Urinary bladder (tissue), 4 donors: ENCODE measurements around the gene NAGA. TPM values are rescaled to one million over a fixed set of nuclear protein-coding genes. Genes with fewer than 3 reads are reported as not detected.

ENCODE experiments used
- DNase-seq: peaks from one replicate; pipeline ENCODE4 v3.0.0-alpha.2; 2015; ENCODE audit errors: extremely low spot score
- H3K27ac ChIP-seq: one replicate; pipeline ENCODE4 v1.5.1; 2013; ENCODE audit warnings: low read depth, mild to moderate bottlenecking, moderate library complexity
- H3K36me3 ChIP-seq: one replicate; pipeline ENCODE4 v1.6.1; 2013; ENCODE audit warnings: mild to moderate bottlenecking, moderate library complexity; ENCODE audit not compliant: insufficient read depth
- H3K4me1 ChIP-seq: one replicate; pipeline ENCODE4 v1.6.1; 2013; ENCODE audit warnings: mild to moderate bottlenecking, moderate library complexity; ENCODE audit not compliant: insufficient read depth
- H3K4me3 ChIP-seq: one replicate; pipeline ENCODE4 v1.5.1; 2013; ENCODE audit warnings: low read depth, low read length
- WGBS: extraction: QIAGEN DNeasy Blood & Tissue Kit; methylation state at CpG from one replicate; pipeline ENCODE4 v1.1.7; 2013; 5-methylcytosine and 5-hydroxymethylcytosine counted together
- polyA plus RNA-seq: library from polyadenylated mRNA; stranded (reverse); fragments of 200-250 nt; gene quantifications from one replicate; pipeline ENCODE4 v1.2.3, GENCODE V29; 2013
- total RNA-seq: library from RNA; depleted of rRNA; stranded (reverse); fragments of >200 nt; gene quantifications from one replicate; pipeline ENCODE4 v1.2.3, GENCODE V29; 2014
- donor health status: healthy with polysubstance abuse.
- donor health status: healthy.

The NAGA gene
- total and polyA plus RNA-seq, 2 donors, result 30.9 to 38.6 TPM

DNA sequence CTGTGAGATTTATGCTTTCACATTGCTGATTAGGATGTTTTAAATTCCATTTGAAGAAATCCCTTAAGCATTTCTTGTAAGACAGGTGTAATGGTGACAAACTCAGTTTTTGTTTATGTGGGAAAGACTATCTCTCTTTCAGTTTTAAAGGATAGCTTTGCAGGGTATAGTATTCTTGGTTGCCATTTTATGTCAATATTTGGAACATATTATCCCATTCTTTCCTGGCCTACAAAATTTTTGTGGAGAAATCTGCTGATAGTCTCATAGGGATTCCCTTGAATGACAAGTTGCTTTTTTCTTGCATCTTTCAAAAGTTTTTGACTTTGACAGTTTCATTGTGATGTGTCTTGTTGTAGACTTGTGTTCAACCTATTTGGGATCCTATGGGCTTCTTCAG, 28.8 kb downstream of the NAGA start:
- Histone ChIP-seq H3K36me3 (no peaks in the 10 kb centered on the region), H3K27ac (no peak overlapping the region), H3K4me3 (no peak overlapping the region), H3K4me1 (no peaks in the 10 kb centered on the region)
- no peak for DNase-seq

DNA sequence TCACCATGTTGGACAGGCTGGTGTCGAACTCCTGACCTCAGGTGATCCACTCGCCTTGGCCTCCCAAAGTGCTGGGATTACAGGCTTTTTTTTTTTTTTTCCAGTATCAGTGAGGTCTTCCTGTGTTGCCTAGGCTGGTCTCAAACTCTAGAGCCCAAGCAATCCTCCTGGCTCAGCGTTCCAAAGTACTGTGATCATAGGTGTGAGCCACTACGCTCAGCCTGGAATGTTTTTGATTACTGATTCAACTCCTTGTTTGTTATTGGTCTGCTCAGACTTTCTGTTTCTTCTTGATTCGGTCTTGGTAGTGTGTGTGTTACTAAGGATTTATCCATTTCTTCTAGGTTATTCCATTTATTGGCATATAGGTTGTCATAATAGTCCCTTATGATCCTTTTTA, 31.3 kb downstream of the NAGA start:
- WGBS, result 93% methylated on average over 5 of the region's 5 CpGs
- Histone ChIP-seq H3K4me1 (no peaks in the 10 kb centered on the region), H3K36me3 (no peaks in the 10 kb centered on the region), H3K4me3 (no peak overlapping the region), H3K27ac (no peak overlapping the region)
- no peak for DNase-seq

DNA sequence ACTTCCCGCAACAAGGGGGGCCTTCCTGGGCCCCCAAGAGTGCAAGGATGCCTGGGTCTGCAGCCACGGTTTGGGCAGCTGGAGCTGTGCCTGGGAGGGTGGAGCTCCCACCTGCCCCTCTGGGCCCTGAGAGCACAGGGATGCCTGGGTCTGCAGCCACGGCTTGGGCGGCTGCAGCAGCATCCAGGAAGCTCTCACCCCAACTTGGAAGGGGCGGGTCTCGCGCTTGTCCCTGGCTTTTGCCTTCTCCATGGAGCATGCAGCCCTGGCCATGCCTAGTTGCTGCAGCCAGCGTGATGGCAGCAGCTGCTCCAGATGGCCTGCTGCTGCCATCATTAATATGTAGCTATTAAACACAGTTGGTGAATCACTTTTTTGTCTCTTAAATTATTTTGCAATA, 35.4 kb downstream of the NAGA start:
- no peak for DNase-seq
- no peaks in the 10 kb centered on the region for H3K36me3 ChIP-seq
- 84% methylated on average over 8 of the region's 8 CpGs for WGBS
- H3K4me1 ChIP-seq, result no peaks in the 10 kb centered on the region
- no peak overlapping the region for H3K4me3 ChIP-seq
- no peak overlapping the region for H3K27ac ChIP-seq

DNA sequence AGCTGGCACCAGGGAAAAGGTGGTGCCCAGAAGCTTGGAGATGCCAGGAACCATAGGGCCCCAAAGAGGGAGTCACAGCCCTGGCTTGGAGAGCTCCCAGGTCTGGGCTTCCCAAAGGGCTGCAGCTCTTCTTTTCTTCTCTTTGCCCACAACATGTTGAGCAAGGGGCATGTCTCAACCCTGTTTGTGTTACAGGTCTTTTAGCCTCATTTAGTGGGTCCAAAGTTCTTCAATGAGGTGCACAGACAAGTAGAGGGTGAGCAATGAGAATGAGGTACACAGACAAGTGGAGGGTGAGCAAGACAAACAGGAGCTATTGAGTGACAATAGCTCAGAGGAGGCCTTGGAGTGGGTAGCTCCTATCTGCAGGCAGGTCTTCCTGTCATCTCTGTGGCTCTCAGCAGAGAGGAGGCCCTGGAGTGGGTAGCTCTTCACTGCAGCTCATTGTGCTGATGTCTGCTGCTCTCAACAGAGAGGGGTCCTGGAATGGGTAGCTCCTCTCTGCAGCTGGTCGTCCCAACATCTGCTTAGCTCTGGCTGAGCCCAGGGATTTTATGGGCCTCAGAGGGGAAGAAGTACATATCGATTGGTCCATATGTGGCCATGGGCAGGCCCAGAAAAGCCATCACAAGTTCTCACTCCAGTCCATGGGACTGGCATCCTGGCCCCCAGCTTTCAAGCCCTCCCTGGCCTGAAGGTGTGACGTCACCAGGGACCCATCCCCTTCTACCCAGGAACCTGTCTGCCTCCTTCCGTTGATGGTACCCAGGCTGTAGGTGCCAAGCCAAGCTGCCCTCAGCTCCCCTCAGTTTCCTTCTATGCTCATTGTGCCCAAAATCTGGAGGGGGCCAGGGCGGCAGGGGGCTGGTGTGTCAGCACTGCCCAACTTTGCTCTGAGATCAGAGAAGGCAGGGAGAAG, 37.1 kb downstream of the NAGA start:
- WGBS, result 91% methylated on average over 5 of the region's 5 CpGs
- no peak overlapping the region for H3K4me3 ChIP-seq
- H3K4me1 ChIP-seq, result no peaks in the 10 kb centered on the region
- no peak for DNase-seq
- no peaks in the 10 kb centered on the region for H3K36me3 ChIP-seq
- H3K27ac ChIP-seq, result no peak overlapping the region

DNA sequence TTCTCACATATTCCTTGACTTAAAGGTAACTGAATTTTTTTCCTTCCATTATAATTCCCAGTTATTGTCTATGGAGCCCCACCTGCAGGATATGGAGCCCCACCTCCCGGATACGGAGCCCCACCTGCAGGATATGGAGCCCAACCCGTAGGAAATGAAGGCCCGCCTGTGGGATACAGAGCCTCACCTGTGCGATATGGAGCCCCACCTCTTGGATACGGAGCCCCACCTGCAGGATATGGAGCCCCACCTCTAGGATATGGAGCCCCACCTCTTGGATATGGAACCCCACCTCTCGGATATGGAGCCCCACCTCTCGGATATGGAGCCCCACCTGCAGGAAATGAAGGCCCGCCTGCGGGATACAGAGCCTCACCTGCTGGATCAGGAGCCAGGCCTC, 43.9 kb downstream of the NAGA start:
- no peak overlapping the region for H3K4me3 ChIP-seq
- no peaks in the 10 kb centered on the region for H3K4me1 ChIP-seq
- H3K27ac ChIP-seq, result no peak overlapping the region
- no peak for DNase-seq
- H3K36me3 ChIP-seq, result no peaks in the 10 kb centered on the region
- 91% methylated on average over 10 of the region's 10 CpGs for WGBS

GRCh38 chr22:42025421-42025820, 45.2 kb downstream of the NAGA start:
- Histone ChIP-seq H3K27ac (no peak overlapping the region), H3K4me3 (no peak overlapping the region), H3K36me3 (no peaks in the 10 kb centered on the region), H3K4me1 (no peaks in the 10 kb centered on the region)
- 29% methylated on average over 1 of the region's 1 CpG for WGBS
- DNase-seq, result no peak

DNA sequence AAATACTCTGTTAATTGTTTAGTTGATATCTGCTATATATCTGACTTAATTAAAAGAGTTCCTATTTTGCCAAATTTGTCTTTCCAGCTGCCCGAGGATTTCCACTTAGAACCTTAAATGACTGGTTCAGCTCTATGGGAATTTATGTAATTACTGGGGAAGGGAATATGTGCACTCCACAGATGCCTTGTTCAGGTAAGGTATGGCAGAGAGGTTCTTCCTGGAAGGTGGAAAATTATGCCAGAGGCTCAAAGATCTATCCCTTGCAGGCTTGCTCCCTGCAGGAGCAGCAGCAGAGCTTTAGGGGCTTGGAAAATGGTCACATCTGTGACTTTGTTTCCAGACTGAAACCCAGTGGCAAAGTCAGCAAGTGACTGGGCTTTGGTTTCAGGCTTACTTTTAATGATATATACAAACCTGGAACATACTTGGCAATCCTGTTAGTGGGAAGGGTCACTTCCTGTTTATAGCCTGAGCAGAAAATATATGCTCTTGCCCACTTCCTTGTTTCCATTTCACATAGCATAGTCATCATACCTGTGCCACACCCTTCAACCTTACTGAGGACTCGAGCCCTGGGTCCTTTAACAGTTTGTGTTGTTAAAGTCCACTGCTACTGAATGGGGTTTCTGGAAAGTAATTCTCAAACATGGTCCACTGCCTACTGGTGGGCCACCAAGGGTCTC, 48.3 kb downstream of the NAGA start:
- DNase-seq, result no peak
- WGBS, result 80% methylated on average over 2 of the region's 2 CpGs
- no peak overlapping the region for H3K4me3 ChIP-seq
- H3K4me1 ChIP-seq, result no peaks in the 10 kb centered on the region
- H3K36me3 ChIP-seq, result no peaks in the 10 kb centered on the region
- H3K27ac ChIP-seq, result no peak overlapping the region

DNA sequence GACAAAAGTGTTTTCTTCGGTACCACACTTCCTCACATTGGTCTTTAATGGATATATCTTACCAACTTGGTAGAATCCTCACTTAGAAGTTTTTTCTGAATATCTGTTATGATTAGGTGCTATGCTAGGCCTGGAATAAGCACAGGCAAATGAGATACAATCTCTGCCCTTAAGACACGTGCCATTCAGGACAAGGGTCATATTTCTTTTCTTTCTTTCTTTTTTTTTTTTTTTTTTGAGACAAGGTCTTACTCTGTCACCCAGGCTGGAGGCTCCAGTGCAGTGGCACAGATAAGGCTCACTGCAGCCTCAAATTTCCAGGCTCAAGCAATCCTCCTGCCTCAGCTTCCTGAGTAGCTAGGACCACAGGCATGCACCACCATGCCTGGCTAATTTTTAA, 49.0 kb downstream of the NAGA start:
- 80% methylated on average over 2 of the region's 2 CpGs for WGBS
- no peak overlapping the region for H3K4me3 ChIP-seq
- no peak for DNase-seq
- H3K4me1 ChIP-seq, result no peaks in the 10 kb centered on the region
- H3K36me3 ChIP-seq, result no peaks in the 10 kb centered on the region
- H3K27ac ChIP-seq, result no peak overlapping the region

DNA sequence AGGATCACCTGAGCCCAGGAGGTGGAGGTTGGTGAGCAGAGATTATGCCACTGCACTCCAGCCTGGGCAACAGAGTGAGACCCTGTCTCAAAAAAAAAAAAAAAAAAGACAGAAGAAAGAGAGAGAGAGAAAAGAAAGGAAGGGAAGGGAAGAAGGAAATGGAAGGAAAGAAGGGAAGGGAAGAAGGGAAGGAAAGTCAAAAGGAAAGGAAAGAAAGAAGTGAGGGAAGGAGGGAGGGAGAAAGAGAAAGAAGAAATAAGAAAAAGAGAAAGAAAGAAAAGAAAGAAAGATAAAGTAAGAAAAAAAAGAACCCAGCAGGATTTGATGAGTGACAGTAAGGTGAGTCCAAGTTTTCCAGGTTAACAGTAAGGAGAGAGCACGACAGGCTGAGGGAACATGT, 52.4 kb downstream of the NAGA start:
- Histone ChIP-seq H3K4me3 (no peak overlapping the region), H3K36me3 (no peaks in the 10 kb centered on the region), H3K27ac (no peak overlapping the region), H3K4me1 (no peaks in the 10 kb centered on the region)
- DNase-seq, result no peak
- 68% methylated on average over 1 of the region's 1 CpG for WGBS

DNA sequence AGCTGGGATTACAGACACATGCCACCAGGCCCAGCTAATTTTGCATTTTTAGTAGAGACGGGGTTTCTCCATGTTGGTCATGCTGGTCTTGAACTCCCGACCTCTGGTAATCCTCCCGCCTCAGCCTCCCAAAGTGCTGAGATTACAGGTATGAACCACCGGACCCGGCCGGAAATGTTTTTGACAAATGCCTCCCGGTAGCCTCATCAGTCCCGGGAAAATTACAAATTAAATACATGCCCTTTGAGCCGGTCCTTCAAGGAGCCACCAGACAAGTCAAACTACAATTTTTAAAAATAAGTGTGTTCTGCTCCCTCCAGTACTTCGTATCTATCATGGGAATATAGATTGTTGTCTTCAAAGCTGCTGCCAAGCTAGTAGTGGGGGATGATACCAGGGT, 54.5 kb downstream of the NAGA start:
- 82% methylated on average over 10 of the region's 10 CpGs for WGBS

GRCh38 chr22:42013385-42013784, 57.2 kb downstream of the NAGA start:
- DNase-seq, result no peak
- Histone ChIP-seq H3K4me1 (no peaks in the 10 kb centered on the region), H3K4me3 (no peak overlapping the region), H3K27ac (no peak overlapping the region), H3K36me3 (no peaks in the 10 kb centered on the region)
- 87% methylated on average over 4 of the region's 4 CpGs for WGBS

More for the DNA sequence above, 54.5 kb downstream of the NAGA start:
- DNase-seq, result no peak
- no peaks in the 10 kb centered on the region for H3K36me3 ChIP-seq
- no peak overlapping the region for H3K4me3 ChIP-seq
- H3K27ac ChIP-seq, result no peak overlapping the region
- H3K4me1 ChIP-seq, result no peaks in the 10 kb centered on the region

DNA sequence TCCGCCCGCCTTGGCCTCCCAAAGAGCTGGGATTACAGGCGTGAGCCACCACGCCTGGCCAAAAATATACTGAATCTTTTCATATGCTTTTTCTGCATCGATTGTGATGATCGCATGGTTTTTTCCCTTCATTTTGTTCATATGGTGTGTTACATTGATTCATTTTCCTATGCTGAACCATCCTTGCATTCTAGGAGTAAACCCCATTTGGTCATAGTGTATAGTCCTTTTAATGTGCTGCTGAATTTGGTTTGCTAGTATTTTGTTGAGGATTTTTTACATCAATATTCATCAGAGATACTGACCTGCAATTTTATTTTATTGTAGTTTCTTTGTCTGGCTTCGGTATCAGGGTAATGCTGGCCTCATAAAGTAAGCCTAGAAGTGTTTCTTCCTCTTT, 59.8 kb downstream of the NAGA start:
- DNase-seq, result no peak
- 91% methylated on average over 7 of the region's 7 CpGs for WGBS
- H3K4me3 ChIP-seq, result no peak overlapping the region
- no peaks in the 10 kb centered on the region for H3K4me1 ChIP-seq
- no peak overlapping the region for H3K27ac ChIP-seq
- no peaks in the 10 kb centered on the region for H3K36me3 ChIP-seq
